ENCODE data around the gene MICU1.

Gene MICU1

DNA sequence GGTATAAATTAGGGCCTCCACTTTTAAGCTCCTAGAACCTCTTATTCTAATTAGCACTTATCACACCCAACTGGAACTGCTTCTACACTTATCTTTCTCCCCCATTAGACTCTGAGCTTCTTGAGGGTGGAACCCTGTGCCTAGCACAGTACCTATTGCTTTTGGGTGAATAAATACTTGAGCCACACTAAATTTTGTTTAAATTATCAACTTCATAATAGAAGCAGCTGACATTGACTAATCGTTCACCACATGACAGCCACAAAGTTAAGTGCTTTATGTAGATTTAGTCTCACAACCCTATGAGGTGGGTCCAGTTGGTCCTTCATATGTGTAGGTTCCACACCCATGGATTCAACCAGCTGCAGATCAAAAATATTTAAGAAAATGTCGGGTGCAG is 235.1 kb downstream of the MICU1 start:
- TF ChIP-seq, protein P1, sequence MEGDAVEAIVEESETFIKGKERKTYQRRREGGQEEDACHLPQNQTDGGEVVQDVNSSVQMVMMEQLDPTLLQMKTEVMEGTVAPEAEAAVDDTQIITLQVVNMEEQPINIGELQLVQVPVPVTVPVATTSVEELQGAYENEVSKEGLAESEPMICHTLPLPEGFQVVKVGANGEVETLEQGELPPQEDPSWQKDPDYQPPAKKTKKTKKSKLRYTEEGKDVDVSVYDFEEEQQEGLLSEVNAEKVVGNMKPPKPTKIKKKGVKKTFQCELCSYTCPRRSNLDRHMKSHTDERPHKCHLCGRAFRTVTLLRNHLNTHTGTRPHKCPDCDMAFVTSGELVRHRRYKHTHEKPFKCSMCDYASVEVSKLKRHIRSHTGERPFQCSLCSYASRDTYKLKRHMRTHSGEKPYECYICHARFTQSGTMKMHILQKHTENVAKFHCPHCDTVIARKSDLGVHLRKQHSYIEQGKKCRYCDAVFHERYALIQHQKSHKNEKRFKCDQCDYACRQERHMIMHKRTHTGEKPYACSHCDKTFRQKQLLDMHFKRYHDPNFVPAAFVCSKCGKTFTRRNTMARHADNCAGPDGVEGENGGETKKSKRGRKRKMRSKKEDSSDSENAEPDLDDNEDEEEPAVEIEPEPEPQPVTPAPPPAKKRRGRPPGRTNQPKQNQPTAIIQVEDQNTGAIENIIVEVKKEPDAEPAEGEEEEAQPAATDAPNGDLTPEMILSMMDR (IDR thresholded peaks at IDR 0.05; ENCODE audit: poor library complexity, severe bottlenecking), result no peak
- Histone ChIP-seq H3K27ac (ENCODE audit: poor library complexity, severe bottlenecking) (no peak overlapping the region), H3K9me3 (ENCODE audit: severe bottlenecking) (no peaks in the 10 kb centered on the region), H3K4me1 (ENCODE audit: insufficient read depth, poor library complexity, severe bottlenecking) (no peaks in the 10 kb centered on the region), H3K4me3 (ENCODE audit: severe bottlenecking) (no peak overlapping the region), H3K27me3 (ENCODE audit: insufficient read depth, poor library complexity, severe bottlenecking) (no peaks in the 10 kb centered on the region), H3K36me3 (ENCODE audit: low read depth) (no peaks in the 10 kb centered on the region)
- DNase-seq (ENCODE audit: low spot score) (no peak), ATAC-seq (ENCODE audit: low read depth) (no peak)

DNA sequence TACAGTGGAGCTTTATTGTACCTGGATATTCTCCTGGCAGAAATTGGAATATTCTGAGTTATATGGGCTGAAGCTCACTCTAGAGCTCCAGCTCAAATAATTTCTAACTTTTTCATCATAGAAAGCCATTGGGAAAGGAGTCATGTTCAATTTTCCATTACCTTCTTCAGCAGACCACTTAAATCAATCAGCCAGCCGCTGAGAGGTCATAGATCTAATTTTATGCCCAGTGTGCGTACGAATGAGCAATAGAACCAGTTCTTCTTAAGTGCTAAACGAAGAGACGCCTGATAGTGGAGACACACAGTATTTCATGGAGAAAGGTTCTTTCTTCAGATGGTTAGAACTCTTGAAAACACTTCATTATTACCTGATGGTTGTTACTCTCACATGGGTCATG is 236.2 kb downstream of the MICU1 start:
- DNase-seq (ENCODE audit: low spot score), result no peak
- Histone ChIP-seq H3K27ac (ENCODE audit: poor library complexity, severe bottlenecking) (no peak overlapping the region), H3K4me3 (ENCODE audit: severe bottlenecking) (no peak overlapping the region), H3K36me3 (ENCODE audit: low read depth) (no peaks in the 10 kb centered on the region), H3K9me3 (ENCODE audit: severe bottlenecking) (no peaks in the 10 kb centered on the region), H3K4me1 (ENCODE audit: insufficient read depth, poor library complexity, severe bottlenecking) (no peaks in the 10 kb centered on the region), H3K27me3 (ENCODE audit: insufficient read depth, poor library complexity, severe bottlenecking) (no peaks in the 10 kb centered on the region)
- ATAC-seq (ENCODE audit: low read depth), result no peak
- TF ChIP-seq, protein P1 (IDR thresholded peaks at IDR 0.05; ENCODE audit: poor library complexity, severe bottlenecking), result no peak

DNA sequence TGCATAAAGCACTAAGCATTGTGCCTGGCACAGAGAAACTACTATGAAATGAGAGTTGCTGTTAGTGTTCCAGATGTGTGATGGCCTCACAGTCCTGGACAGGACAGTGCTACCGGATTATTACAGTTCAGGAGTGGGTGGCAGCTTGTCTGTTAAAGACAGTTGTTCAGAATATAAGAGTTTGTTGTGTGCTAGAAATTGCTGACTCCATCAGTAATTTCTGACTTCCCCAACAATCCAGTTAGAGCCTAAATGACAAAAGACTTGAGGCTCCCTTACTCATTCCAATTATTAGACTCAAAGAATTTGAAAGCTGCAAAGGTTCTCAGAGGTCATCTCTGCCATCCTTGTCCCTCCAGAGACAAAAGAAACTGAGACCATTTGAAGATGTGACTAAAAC is 236.9 kb downstream of the MICU1 start:
- TF ChIP-seq, protein P1 (IDR thresholded peaks at IDR 0.05; ENCODE audit: poor library complexity, severe bottlenecking), result no peak
- Histone ChIP-seq H3K9me3 (ENCODE audit: severe bottlenecking) (no peaks in the 10 kb centered on the region), H3K4me1 (ENCODE audit: insufficient read depth, poor library complexity, severe bottlenecking) (no peaks in the 10 kb centered on the region), H3K4me3 (ENCODE audit: severe bottlenecking) (no peak overlapping the region), H3K27ac (ENCODE audit: poor library complexity, severe bottlenecking) (no peak overlapping the region), H3K36me3 (ENCODE audit: low read depth) (no peaks in the 10 kb centered on the region), H3K27me3 (ENCODE audit: insufficient read depth, poor library complexity, severe bottlenecking) (no peaks in the 10 kb centered on the region)
- DNase-seq (ENCODE audit: low spot score) (no peak), ATAC-seq (ENCODE audit: low read depth) (no peak)

DNA sequence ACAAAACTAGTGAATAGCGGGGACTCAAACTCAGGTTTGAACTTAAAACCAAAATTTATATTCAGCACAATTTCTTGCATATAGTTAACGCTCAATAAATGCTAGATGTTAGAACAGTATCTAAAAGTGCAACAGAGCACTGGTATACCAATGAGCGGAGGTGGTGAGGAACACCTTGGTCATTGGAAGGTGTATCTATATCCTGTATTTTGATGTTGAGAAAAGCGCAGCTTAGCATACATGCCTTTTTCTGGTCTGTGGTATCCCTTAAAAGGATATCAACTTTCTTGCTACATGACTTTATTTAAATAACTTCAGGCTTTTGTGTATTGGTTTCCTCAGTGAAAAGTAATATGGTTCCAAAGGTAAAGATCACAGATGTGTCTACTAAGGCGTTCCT is 237.8 kb downstream of the MICU1 start:
- Histone ChIP-seq H3K9me3 (ENCODE audit: severe bottlenecking) (no peaks in the 10 kb centered on the region), H3K4me1 (ENCODE audit: insufficient read depth, poor library complexity, severe bottlenecking) (no peaks in the 10 kb centered on the region), H3K27ac (ENCODE audit: poor library complexity, severe bottlenecking) (no peak overlapping the region), H3K27me3 (ENCODE audit: insufficient read depth, poor library complexity, severe bottlenecking) (no peaks in the 10 kb centered on the region), H3K36me3 (ENCODE audit: low read depth) (no peaks in the 10 kb centered on the region), H3K4me3 (ENCODE audit: severe bottlenecking) (no peak overlapping the region)
- ATAC-seq (ENCODE audit: low read depth) (no peak), DNase-seq (ENCODE audit: low spot score) (no peak)
- TF ChIP-seq, protein P1 (IDR thresholded peaks at IDR 0.05; ENCODE audit: poor library complexity, severe bottlenecking), result no peak

DNA sequence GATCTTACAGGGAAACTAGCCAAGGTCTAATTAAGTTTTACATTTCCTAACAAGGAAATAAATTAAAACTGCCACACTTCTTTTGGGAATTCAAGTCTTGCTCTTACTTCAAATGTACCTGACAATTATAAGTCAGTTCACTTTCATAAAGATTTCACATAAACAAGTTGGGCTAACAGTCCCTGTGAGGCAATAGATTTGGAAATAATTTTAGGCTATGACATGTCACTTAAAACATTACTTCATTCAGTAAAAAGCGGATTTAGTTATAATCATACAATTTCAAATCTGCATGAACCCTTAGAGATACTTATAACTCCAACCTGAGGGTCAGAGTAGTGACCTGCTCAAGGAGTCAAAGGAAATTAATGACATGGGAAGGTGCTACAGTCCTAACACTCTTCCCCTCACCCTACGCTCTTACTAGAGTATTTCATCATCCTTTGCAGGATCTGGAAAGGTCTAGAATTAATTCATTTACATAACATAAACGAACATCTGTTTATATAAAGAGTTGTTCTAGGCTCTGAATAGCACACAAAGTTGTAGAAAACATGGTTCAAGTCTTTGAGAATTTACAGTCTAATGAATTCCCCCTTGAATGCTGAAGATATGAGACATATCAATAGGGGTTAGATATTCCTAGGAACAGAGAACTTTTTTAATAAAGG is 238.8 kb downstream of the MICU1 start:
- Histone ChIP-seq H3K4me3 (ENCODE audit: severe bottlenecking) (no peak overlapping the region), H3K27ac (ENCODE audit: poor library complexity, severe bottlenecking) (no peak overlapping the region), H3K4me1 (ENCODE audit: insufficient read depth, poor library complexity, severe bottlenecking) (no peaks in the 10 kb centered on the region), H3K9me3 (ENCODE audit: severe bottlenecking) (no peaks in the 10 kb centered on the region), H3K36me3 (ENCODE audit: low read depth) (no peaks in the 10 kb centered on the region), H3K27me3 (ENCODE audit: insufficient read depth, poor library complexity, severe bottlenecking) (no peaks in the 10 kb centered on the region)
- TF ChIP-seq, protein P1 (IDR thresholded peaks at IDR 0.05; ENCODE audit: poor library complexity, severe bottlenecking), result no peak
- no peak for DNase-seq (ENCODE audit: low spot score)
- no peak for ATAC-seq (ENCODE audit: low read depth)
